ENCODE results near the gene PRKAG2.

The PRKAG2 gene

GRCh38 chr7:151684408-151685175 is 192.3 kb downstream of the PRKAG2 start:
- no peak for DNase-seq

GRCh38 chr7:151683615-151684407 is 193.1 kb downstream of the PRKAG2 start:
- DNase-seq, result no peak

GRCh38 chr7:151682831-151683614 is 193.9 kb downstream of the PRKAG2 start:
- DNase-seq, result no peak

- no peak for DNase-seq
Observed at GRCh38 chr7:151681726-151682125, 195.2 kb downstream of the PRKAG2 start.

- no peak for DNase-seq
Observed at GRCh38 chr7:151680810-151681209, 196.1 kb downstream of the PRKAG2 start.

- no peak for DNase-seq
Observed at GRCh38 chr7:151679881-151680612, 196.9 kb downstream of the PRKAG2 start.

GRCh38 chr7:151679071-151679708 is 197.7 kb downstream of the PRKAG2 start:
- no peak for DNase-seq

- no peak for DNase-seq
Observed at GRCh38 chr7:151678227-151678604, 198.7 kb downstream of the PRKAG2 start.

- DNase-seq, result no peak
Observed at GRCh38 chr7:151677581-151678226, 199.2 kb downstream of the PRKAG2 start.

GRCh38 chr7:151676759-151677158 is 200.2 kb downstream of the PRKAG2 start:
- no peak for DNase-seq

- no peak for DNase-seq
Observed at GRCh38 chr7:151675196-151675920, 201.6 kb downstream of the PRKAG2 start.

- no peak for DNase-seq
Observed at GRCh38 chr7:151674161-151674920, 202.6 kb downstream of the PRKAG2 start.

- DNase-seq, result no peak
Observed at GRCh38 chr7:151673216-151673615, 203.7 kb downstream of the PRKAG2 start.

- DNase-seq, result no peak
Observed at GRCh38 chr7:151672716-151673115, 204.2 kb downstream of the PRKAG2 start.

- DNase-seq, result no peak
Observed at GRCh38 chr7:151671514-151671913, 205.4 kb downstream of the PRKAG2 start.

- no peak for DNase-seq
Observed at GRCh38 chr7:151669762-151670161, 207.2 kb downstream of the PRKAG2 start.

GRCh38 chr7:151666886-151667285 is 210.0 kb downstream of the PRKAG2 start:
- no peak for DNase-seq

GRCh38 chr7:151665368-151665767 is 211.5 kb downstream of the PRKAG2 start:
- DNase-seq, result no peak

GRCh38 chr7:151664268-151664667 is 212.6 kb downstream of the PRKAG2 start:
- no peak for DNase-seq
